Vagina (tissue), 2 donors: ENCODE results near the gene CELF4. TPM values are rescaled to one million over a fixed set of nuclear protein-coding genes. Genes with fewer than 3 reads are reported as not detected.

Experiments
- DNase-seq, 2 donors: peaks; one replicate each; pipeline ENCODE4 v3.0.0-alpha.2; 2017; ENCODE audit errors: extremely low spot score in 2 of 2
- H3K27ac ChIP-seq: fragments of 200-600 bp; sonication (generic); one replicate; pipeline ENCODE4 v1.5.1; 2019
- H3K27me3 ChIP-seq: fragments of 200-600 bp; sonication (generic); one replicate; pipeline ENCODE4 v1.5.1; 2019
- H3K36me3 ChIP-seq, 2 donors: fragments of 200-600 bp; sonication (generic); one replicate each; pipeline ENCODE4 v1.5.1; 2017 to 2019
- H3K4me1 ChIP-seq: fragments of 200-600 bp; sonication (generic); one replicate; pipeline ENCODE4 v1.5.1; 2019
- H3K4me3 ChIP-seq, 2 donors: fragments of 200-600 bp; sonication (generic); 1 replicate in 1 of 2; 2 replicates in 1 of 2; pipeline ENCODE4 v1.5.1; 2016 to 2019
- H3K9me3 ChIP-seq: fragments of 200-600 bp; sonication (generic); one replicate; pipeline ENCODE4 v1.5.1; 2019
- CTCF ChIP-seq, 3 experiments: fragments of 450-650 bp in 2 of 3; fragments of 200-600 bp in 1 of 3; sonication (generic) in 1 of 3; IDR thresholded peaks; one replicate each; pipeline ENCODE4 v1.5.1; 2017 to 2019; ENCODE audit warnings: antibody characterized with exemption in 3 of 3, mild to moderate bottlenecking in 2 of 3, moderate library complexity in 2 of 3
- POLR2A ChIP-seq, 2 donors: fragments of 450-650 bp; IDR thresholded peaks; one replicate each; pipeline ENCODE4 v1.6.1; 2017; ENCODE audit warnings: antibody characterized with exemption in 2 of 2, mild to moderate bottlenecking in 2 of 2, moderate library complexity in 2 of 2
- POLR2AphosphoS5 ChIP-seq, 2 donors: sonication (generic); formaldehyde crosslinking; IDR thresholded peaks; one replicate each; pipeline ENCODE4 v1.9.0; 2017; ENCODE audit warnings: antibody characterized with exemption in 2 of 2, mild to moderate bottlenecking in 2 of 2, low read depth in 1 of 2; ENCODE audit not compliant: insufficient read depth in 1 of 2
- intact Hi-C: fragments of 100-400 bp; cut with DNase I; formaldehyde crosslinking; loops from one replicate; pipeline ENCODE4 v1.15.1; 2023
- total RNA-seq: library from RNA; depleted of rRNA; stranded (reverse); fragments of >200 nt; gene quantifications from one replicate; pipeline ENCODE4 v1.2.3, GENCODE V29; 2016

The CELF4 gene
- total RNA-seq, 1 donor from 2014 or later, result 2.2 TPM

DNA sequence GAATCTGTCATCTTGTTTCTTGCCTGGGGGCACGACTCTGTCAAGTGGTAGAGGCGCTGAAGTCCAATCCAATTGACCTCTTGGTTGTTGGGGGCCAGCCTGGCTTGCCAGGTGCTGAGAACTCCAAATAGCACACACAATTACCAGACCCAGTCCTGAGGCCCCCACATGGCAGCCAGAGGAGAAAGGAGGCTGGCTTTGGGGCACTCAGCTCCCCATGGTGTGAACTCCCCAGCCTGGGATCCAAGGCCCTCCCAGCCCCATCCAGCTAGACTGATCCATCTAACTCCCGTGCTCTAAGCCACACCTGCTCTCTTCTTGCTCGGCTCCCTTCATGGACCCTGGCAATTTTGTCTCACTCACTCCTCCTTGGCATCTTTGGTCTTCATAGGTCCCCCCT, 170.0 kb downstream of the CELF4 start:
- Histone ChIP-seq H3K36me3 (no peaks in the 10 kb centered on the region), H3K27me3 (no peaks in the 10 kb centered on the region)

DNA sequence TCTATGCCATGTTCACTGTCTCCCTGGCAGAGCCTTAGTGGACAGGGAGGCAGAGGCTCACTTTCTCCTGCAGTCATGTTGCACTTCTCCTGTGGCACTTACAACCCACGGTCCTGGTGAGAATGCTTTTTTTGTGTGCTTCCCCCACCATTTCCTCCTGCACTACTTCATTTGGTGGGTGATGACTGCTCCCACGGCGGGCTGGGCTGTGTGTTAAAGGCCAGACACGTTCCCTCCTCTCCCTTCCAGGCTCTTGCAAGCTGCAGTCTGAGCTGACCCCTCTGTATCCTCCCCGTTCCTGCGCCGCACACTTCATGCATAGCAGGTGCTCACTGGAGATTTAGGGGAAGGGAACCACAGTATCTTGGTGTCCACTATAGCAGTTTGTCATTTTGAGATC, 170.5 kb downstream of the CELF4 start:
- peak overlapping the region; percentile 66 for H3K27ac ChIP-seq
- no peaks in the 10 kb centered on the region for H3K27me3 ChIP-seq
- no peak overlapping the region for H3K4me3 ChIP-seq

More for the DNA sequence above, 170.0 kb downstream of the CELF4 start:
- intact Hi-C loops, result no loop called here
- TF ChIP-seq POLR2A (IDR thresholded peaks at IDR 0.05), result no peak
- no peak for TF ChIP-seq POLR2AphosphoS5 (IDR thresholded peaks at IDR 0.05; ENCODE audit: insufficient read depth in 1 of 2, low read depth in 1 of 2)
- TF ChIP-seq CTCF (IDR thresholded peaks at IDR 0.05), result no peak
- peaks cover 13% of the 10 kb centered on the region for H3K4me1 ChIP-seq
- no peak for DNase-seq
- H3K4me3 ChIP-seq, result no peak overlapping the region
- no peaks in the 10 kb centered on the region for H3K9me3 ChIP-seq
- H3K27ac ChIP-seq, result no peak overlapping the region

GRCh38 chr18:37394610-37394965, 171.0 kb downstream of the CELF4 start:
- H3K4me3 ChIP-seq, result peak overlapping the region; percentile 37 to 51
- H3K36me3 ChIP-seq, result no peaks in the 10 kb centered on the region
- no peak for DNase-seq
- H3K9me3 ChIP-seq, result no peaks in the 10 kb centered on the region
- peak overlapping the region; percentile 66 for H3K27ac ChIP-seq
- H3K4me1 ChIP-seq, result peaks cover 13% of the 10 kb centered on the region
- no peak for TF ChIP-seq POLR2A (IDR thresholded peaks at IDR 0.05)
- TF ChIP-seq POLR2AphosphoS5 (IDR thresholded peaks at IDR 0.05; ENCODE audit: insufficient read depth in 1 of 2, low read depth in 1 of 2), result no peak
- TF ChIP-seq CTCF (IDR thresholded peaks at IDR 0.05), result no peak
- intact Hi-C loops, result no loop called here
- no peaks in the 10 kb centered on the region for H3K27me3 ChIP-seq

More for the DNA sequence above, 170.5 kb downstream of the CELF4 start:
- intact Hi-C loops, result no loop called here
- TF ChIP-seq POLR2A (IDR thresholded peaks at IDR 0.05), result no peak
- no peak for TF ChIP-seq POLR2AphosphoS5 (IDR thresholded peaks at IDR 0.05; ENCODE audit: insufficient read depth in 1 of 2, low read depth in 1 of 2)
- TF ChIP-seq CTCF (IDR thresholded peaks at IDR 0.05), result no peak
- Histone ChIP-seq H3K4me1 (peaks cover 13% of the 10 kb centered on the region), H3K9me3 (no peaks in the 10 kb centered on the region), H3K36me3 (no peaks in the 10 kb centered on the region)
- DNase-seq, result no peak

DNA sequence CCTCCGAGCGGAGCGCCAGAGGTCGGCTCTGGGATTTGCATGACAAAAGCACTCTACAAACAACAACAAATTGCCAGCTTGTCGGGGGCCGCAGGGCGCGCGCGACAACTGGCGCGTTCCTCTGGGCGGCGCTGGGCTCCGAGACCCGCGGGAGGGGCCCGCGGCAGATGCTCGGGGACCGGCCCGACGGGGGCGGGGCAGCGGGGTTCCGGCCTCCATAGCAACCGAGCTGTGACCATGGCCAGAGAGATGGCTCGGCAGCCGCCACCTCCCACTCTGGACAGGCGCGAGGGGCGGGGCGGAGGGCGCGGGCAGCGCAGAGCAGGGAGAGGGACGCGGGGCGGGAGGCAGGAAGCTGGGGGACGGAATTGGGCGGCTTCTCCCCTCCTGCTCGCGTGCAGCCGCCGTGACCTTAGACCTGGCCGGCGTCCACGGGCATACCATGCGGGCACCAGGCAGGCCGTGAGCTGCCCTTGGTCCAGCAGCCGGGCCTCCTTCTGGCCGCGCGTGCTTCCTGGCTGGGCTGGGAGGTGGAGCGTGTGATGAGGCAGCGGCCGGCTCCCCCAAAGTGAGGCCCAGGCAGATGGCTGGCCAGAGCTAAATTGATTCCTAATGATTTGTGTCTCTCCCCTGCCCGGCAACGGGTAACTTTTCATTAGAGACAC, 171.5 kb downstream of the CELF4 start:
- Histone ChIP-seq H3K27me3 (no peaks in the 10 kb centered on the region), H3K4me3 (peak overlapping the region; percentile 37 to 51), H3K36me3 (no peaks in the 10 kb centered on the region), H3K27ac (peak overlapping the region; percentile 66), H3K4me1 (peaks cover 13% of the 10 kb centered on the region), H3K9me3 (peaks cover 3% of the 10 kb centered on the region)
- intact Hi-C loops, result no loop called here
- TF ChIP-seq CTCF (IDR thresholded peaks at IDR 0.05), result no peak
- peak in 1 of 2 donors; percentile 60 for TF ChIP-seq POLR2AphosphoS5 (IDR thresholded peaks at IDR 0.05; ENCODE audit: insufficient read depth in 1 of 2, low read depth in 1 of 2)
- no peak for TF ChIP-seq POLR2A (IDR thresholded peaks at IDR 0.05)
- no peak for DNase-seq

GRCh38 chr18:37393221-37393827, 172.3 kb downstream of the CELF4 start:
- DNase-seq, result no peak
- TF ChIP-seq CTCF (IDR thresholded peaks at IDR 0.05) (no peak), POLR2AphosphoS5 (IDR thresholded peaks at IDR 0.05; ENCODE audit: insufficient read depth in 1 of 2, low read depth in 1 of 2) (no peak), POLR2A (IDR thresholded peaks at IDR 0.05) (no peak)
- peaks cover 13% of the 10 kb centered on the region for H3K4me1 ChIP-seq
- H3K36me3 ChIP-seq, result no peaks in the 10 kb centered on the region
- no peak overlapping the region for H3K27ac ChIP-seq
- H3K27me3 ChIP-seq, result no peaks in the 10 kb centered on the region
- peaks cover 4% of the 10 kb centered on the region for H3K9me3 ChIP-seq
- intact Hi-C loops, result no loop called here
- peak overlapping the region; percentile 37 to 51 for H3K4me3 ChIP-seq
